ENCODE measurements around the gene LRMDA.

The LRMDA gene

DNA sequence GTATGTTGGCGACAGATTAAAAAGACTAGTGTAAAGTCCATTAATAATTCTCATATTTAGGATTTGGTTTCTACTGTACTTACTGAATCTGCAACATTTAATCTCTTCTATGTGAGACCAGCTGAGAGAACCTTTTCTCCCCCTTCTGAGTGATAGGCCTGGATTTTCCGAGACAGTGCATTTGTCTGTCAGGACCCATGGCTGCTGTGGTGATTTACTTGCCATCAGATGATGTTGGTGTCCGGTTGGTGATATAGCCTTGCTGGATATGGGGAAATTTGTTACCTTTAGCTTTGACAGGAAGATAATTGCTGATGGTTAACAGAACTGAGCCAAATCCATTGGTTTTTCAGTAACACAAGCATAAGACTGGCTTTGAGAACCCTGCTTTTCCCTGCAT lies 517.2 kb downstream of the LRMDA start:
- TF ChIP-seq, protein P1, sequence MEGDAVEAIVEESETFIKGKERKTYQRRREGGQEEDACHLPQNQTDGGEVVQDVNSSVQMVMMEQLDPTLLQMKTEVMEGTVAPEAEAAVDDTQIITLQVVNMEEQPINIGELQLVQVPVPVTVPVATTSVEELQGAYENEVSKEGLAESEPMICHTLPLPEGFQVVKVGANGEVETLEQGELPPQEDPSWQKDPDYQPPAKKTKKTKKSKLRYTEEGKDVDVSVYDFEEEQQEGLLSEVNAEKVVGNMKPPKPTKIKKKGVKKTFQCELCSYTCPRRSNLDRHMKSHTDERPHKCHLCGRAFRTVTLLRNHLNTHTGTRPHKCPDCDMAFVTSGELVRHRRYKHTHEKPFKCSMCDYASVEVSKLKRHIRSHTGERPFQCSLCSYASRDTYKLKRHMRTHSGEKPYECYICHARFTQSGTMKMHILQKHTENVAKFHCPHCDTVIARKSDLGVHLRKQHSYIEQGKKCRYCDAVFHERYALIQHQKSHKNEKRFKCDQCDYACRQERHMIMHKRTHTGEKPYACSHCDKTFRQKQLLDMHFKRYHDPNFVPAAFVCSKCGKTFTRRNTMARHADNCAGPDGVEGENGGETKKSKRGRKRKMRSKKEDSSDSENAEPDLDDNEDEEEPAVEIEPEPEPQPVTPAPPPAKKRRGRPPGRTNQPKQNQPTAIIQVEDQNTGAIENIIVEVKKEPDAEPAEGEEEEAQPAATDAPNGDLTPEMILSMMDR (IDR thresholded peaks at IDR 0.05; ENCODE audit: low read depth, low read length) = no peak
- no peaks in the 10 kb centered on the region for H3K27me3 ChIP-seq (ENCODE audit: insufficient read depth, low read depth, severe bottlenecking)
- no peak overlapping the region for H3K4me3 ChIP-seq (ENCODE audit: low read depth, low read length)
- peaks cover 6% of the 10 kb centered on the region for H3K9me3 ChIP-seq (ENCODE audit: severe bottlenecking)
- no peak overlapping the region for H3K27ac ChIP-seq
- no peaks in the 10 kb centered on the region for H3K36me3 ChIP-seq
- DNase-seq = no peak

DNA sequence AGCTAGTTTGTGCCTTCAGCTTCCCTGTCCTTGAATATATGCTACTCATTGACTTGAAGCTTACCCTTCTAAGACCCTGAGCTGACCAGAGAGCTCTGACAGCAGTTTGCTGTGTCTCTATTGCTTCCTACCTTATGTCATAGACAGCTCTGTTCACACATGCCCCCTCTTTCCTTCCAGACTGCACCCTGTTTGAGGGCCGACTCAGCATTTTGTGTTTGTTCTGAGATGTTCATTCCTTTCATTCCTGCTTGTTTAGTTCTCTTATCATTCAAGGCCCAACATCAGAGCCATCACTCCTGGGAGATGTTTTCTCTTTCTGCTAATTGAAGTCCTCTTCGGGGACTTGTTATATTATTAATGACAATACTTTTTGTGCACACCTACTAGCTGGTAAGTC lies 518.9 kb downstream of the LRMDA start:
- DNase-seq = no peak
- TF ChIP-seq, protein P1 (IDR thresholded peaks at IDR 0.05; ENCODE audit: low read depth, low read length) = no peak
- no peaks in the 10 kb centered on the region for H3K27me3 ChIP-seq (ENCODE audit: insufficient read depth, low read depth, severe bottlenecking)
- no peaks in the 10 kb centered on the region for H3K9me3 ChIP-seq (ENCODE audit: severe bottlenecking)
- H3K36me3 ChIP-seq = no peaks in the 10 kb centered on the region
- no peak overlapping the region for H3K4me3 ChIP-seq (ENCODE audit: low read depth, low read length)
- no peak overlapping the region for H3K27ac ChIP-seq

DNA sequence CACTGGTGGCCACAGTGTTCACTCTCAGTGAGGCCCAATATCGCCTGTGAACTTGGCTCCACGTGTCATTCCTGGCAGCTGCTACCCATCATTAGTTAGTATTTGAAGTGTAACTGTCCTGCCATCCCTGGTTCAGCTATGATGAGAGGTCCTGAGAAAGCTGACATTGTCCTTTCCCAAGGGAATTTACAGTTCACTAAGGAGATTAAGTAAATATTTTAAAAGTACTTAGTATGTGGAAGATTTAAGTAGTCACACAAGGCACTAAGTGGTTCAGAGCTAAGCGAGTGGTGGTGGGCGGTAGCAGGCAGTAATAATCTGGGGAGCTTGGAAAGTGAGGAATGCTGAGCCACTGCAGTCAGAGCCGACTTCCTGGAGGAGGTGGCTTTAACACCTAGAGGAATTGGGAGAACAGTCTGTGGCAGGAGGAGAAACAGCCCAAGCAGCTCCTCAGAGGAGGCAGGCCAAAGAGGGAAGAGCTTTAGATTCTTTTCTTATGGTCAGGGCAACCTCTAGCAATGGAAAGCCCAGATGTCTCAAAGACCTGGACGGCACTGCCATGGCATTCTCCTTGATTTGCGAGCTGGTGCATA lies 519.7 kb downstream of the LRMDA start:
- no peaks in the 10 kb centered on the region for H3K27me3 ChIP-seq (ENCODE audit: insufficient read depth, low read depth, severe bottlenecking)
- H3K36me3 ChIP-seq = no peaks in the 10 kb centered on the region
- H3K4me3 ChIP-seq (ENCODE audit: low read depth, low read length) = no peak overlapping the region
- TF ChIP-seq, protein P1 (IDR thresholded peaks at IDR 0.05; ENCODE audit: low read depth, low read length) = no peak
- no peaks in the 10 kb centered on the region for H3K9me3 ChIP-seq (ENCODE audit: severe bottlenecking)
- DNase-seq = peak; percentile 68
- H3K27ac ChIP-seq = no peak overlapping the region

DNA sequence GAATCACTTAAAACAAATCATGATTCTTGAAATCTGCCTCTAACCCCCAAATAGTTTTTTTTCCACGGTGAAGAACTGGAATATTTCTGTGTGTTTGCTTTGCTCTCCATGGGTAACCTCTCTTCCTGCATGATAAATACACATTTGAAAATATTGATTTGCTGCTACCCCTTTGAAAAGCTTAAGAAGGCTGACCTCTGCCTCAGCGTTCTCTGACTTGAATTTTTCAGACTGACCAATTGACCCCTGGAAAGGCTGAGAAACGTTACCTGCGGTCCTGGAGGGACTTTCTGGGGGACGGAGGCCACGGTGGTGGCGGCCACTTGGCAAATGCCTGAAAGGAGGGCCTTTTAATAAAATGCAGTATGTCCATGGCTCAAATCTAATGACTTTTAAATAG lies 520.2 kb downstream of the LRMDA start:
- Histone ChIP-seq H3K27me3 (ENCODE audit: insufficient read depth, low read depth, severe bottlenecking) (no peaks in the 10 kb centered on the region), H3K27ac (no peak overlapping the region), H3K4me3 (ENCODE audit: low read depth, low read length) (no peak overlapping the region), H3K9me3 (ENCODE audit: severe bottlenecking) (no peaks in the 10 kb centered on the region), H3K36me3 (no peaks in the 10 kb centered on the region)
- TF ChIP-seq, protein P1 (IDR thresholded peaks at IDR 0.05; ENCODE audit: low read depth, low read length) = no peak
- DNase-seq = no peak

DNA sequence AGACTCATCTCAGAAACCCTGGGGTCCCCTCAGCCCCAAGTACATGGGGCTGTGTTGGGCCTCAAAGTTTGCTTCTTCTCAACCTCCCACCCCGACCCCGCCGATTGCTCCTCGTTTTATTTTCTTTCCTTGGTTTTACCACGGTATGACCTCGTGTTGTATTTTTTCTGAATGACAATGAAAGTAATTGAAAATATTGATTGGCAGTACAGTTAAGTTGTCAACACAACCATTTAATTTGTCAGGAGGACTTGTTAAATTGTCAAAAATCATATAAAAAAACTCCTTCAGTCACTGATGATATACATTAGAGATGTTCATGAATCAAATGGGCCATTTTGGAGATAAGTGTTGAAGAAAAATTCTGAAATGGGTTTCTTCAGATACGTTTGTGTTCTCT lies 520.7 kb downstream of the LRMDA start:
- no peak overlapping the region for H3K27ac ChIP-seq
- no peaks in the 10 kb centered on the region for H3K36me3 ChIP-seq
- no peak overlapping the region for H3K4me3 ChIP-seq (ENCODE audit: low read depth, low read length)
- no peaks in the 10 kb centered on the region for H3K27me3 ChIP-seq (ENCODE audit: insufficient read depth, low read depth, severe bottlenecking)
- DNase-seq = no peak
- H3K9me3 ChIP-seq (ENCODE audit: severe bottlenecking) = no peaks in the 10 kb centered on the region
- TF ChIP-seq, protein P1 (IDR thresholded peaks at IDR 0.05; ENCODE audit: low read depth, low read length) = no peak

DNA sequence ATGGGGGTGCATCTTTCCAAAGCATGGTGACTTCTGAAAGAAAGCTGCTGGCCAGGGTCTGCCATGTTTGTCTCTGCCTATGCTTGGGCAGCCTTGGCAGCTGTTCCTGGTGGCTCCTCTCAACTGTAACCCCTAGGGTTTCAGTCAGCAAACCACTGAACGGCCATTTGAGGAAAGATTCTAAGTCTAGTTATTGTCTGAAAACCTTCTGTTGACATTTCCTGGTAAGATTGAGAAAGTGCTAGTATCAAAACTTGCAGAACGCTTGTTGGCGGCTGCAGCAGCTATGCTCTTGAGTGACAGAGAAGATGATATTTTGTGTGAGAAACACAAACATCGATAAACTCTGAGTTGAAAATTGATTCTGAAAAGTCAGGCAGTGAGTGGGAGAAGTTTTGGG lies 523.1 kb downstream of the LRMDA start:
- H3K9me3 ChIP-seq (ENCODE audit: severe bottlenecking) = no peaks in the 10 kb centered on the region
- TF ChIP-seq, protein P1 (IDR thresholded peaks at IDR 0.05; ENCODE audit: low read depth, low read length) = no peak
- no peak overlapping the region for H3K4me3 ChIP-seq (ENCODE audit: low read depth, low read length)
- no peak overlapping the region for H3K27ac ChIP-seq
- no peaks in the 10 kb centered on the region for H3K27me3 ChIP-seq (ENCODE audit: insufficient read depth, low read depth, severe bottlenecking)
- DNase-seq = no peak
- no peaks in the 10 kb centered on the region for H3K36me3 ChIP-seq

All from WERI-Rb-1 (cell line).